ENCODE results near the gene IQCC. TPM values are rescaled to one million over a fixed set of nuclear protein-coding genes. Genes with fewer than 3 reads are reported as not detected.

IQCC gene
- total RNA-seq, 6 donors from 2014 or later: 0.55 to 6.3 (median 1.9) TPM

GRCh38 chr1:32239337-32239736 is 33.9 kb downstream of the IQCC start:
- H3K4me3 ChIP-seq: no peak overlapping the region
- TF ChIP-seq EP300 (IDR thresholded peaks at IDR 0.05) (no peak), POLR2A (IDR thresholded peaks at IDR 0.05) (no peak), POLR2AphosphoS5 (IDR thresholded peaks at IDR 0.05) (no peak)
- TF ChIP-seq, protein P1, sequence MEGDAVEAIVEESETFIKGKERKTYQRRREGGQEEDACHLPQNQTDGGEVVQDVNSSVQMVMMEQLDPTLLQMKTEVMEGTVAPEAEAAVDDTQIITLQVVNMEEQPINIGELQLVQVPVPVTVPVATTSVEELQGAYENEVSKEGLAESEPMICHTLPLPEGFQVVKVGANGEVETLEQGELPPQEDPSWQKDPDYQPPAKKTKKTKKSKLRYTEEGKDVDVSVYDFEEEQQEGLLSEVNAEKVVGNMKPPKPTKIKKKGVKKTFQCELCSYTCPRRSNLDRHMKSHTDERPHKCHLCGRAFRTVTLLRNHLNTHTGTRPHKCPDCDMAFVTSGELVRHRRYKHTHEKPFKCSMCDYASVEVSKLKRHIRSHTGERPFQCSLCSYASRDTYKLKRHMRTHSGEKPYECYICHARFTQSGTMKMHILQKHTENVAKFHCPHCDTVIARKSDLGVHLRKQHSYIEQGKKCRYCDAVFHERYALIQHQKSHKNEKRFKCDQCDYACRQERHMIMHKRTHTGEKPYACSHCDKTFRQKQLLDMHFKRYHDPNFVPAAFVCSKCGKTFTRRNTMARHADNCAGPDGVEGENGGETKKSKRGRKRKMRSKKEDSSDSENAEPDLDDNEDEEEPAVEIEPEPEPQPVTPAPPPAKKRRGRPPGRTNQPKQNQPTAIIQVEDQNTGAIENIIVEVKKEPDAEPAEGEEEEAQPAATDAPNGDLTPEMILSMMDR (IDR thresholded peaks at IDR 0.05): no peak
- peaks cover 0 to 7% (median 3%) of the 10 kb centered on the region in 4 donors for H3K36me3 ChIP-seq
- H3K27ac ChIP-seq: peak overlapping the region in 2 of 4 donors; percentile 89 to 94
- no peaks in the 10 kb centered on the region for H3K9me3 ChIP-seq
- H3K27me3 ChIP-seq: no peaks in the 10 kb centered on the region
- ATAC-seq (ENCODE audit: low FRiP score in 2 of 2): no peak
- peaks cover 18 to 37% (median 31%) of the 10 kb centered on the region in 4 donors for H3K4me1 ChIP-seq
- no peak for DNase-seq
- WGBS, 2 donors: 61 to 66% methylated on average over 4 of the region's 4 CpGs

GRCh38 chr1:32239790-32240139 is 34.3 kb downstream of the IQCC start:
- H3K27ac ChIP-seq: peak overlapping the region; percentile 79 to 94 (median 88)
- peaks cover 0 to 3% (median under 1%) of the 10 kb centered on the region in 4 donors for H3K36me3 ChIP-seq
- no peaks in the 10 kb centered on the region for H3K9me3 ChIP-seq
- TF ChIP-seq EP300 (IDR thresholded peaks at IDR 0.05): no peak
- WGBS, 2 donors: 59% methylated on average over 20 of the region's 20 CpGs; no CpG with 5 or more reads in 1 of the 2 donors
- peak overlapping the region in 3 of 4 donors; percentile 61 to 75 (median 75) for H3K4me3 ChIP-seq
- H3K27me3 ChIP-seq: no peaks in the 10 kb centered on the region
- DNase-seq (peak in 1 of 2 donors; percentile 86), ATAC-seq (ENCODE audit: low FRiP score in 2 of 2) (no peak)
- H3K4me1 ChIP-seq: peaks cover 18 to 37% (median 31%) of the 10 kb centered on the region in 4 donors

- Histone ChIP-seq H3K27me3 (no peaks in the 10 kb centered on the region), H3K9me3 (no peaks in the 10 kb centered on the region), H3K4me1 (peaks cover 18 to 37% (median 31%) of the 10 kb centered on the region in 4 donors), H3K27ac (peak overlapping the region; percentile 79 to 94 (median 88)), H3K4me3 (peak overlapping the region; percentile 61 to 75 (median 71)), H3K36me3 (no peaks in the 10 kb centered on the region)
- WGBS, 2 donors: 2 to 3% methylated on average over 40 to 58 of the region's 62 CpGs
- DNase-seq: peak; percentile 80 to 93
- peak in 3 of 4 donors; percentile 22 to 49 (median 45) for TF ChIP-seq POLR2A (IDR thresholded peaks at IDR 0.05)
- no peak for TF ChIP-seq EP300 (IDR thresholded peaks at IDR 0.05)
- peak; percentile 61 to 66 for TF ChIP-seq POLR2AphosphoS5 (IDR thresholded peaks at IDR 0.05)
- TF ChIP-seq, protein P1 (IDR thresholded peaks at IDR 0.05): peak; percentile 28 to 57 (median 36)
- peak; percentile 77 for ATAC-seq (ENCODE audit: low FRiP score in 2 of 2)
These were observed 34.9 kb downstream of the IQCC start for GRCh38 chr1:32240140-32240951.

DNA sequence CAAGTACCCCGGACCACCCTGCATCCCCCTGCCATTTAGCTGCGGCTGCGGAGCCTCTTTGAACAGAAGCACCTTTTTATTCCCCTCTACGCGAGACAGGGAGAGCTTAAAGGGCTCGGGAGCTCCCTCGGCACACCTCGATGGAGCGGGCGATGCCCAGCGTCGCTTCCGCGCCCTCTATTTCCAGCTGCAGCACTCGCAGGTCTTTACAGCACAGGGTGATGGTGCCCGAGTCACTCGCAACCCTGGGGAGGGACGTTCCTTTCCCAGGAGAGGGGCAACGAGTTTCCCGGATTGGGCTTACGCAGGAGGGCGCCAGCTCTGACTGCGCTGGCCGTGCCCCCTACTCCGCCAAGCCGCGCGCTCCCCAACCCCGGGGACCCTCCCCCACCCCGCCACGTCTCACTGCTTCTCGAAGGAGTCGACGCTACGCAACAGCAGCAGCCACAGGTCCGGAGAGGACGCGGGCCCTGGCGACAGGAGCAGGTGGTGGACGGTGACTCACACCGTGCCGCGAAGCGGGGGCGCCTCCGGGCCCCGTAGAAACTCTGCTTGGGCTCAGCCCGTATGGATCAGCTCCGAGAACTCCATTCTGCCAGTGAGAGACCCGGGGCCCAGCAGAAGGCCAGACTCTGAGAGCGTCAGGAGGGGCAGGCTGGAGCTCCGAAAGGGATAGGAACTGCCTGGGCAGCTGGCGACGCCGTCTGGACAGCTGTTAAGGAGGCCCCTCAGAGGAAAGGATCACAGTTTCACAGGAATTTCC is 35.7 kb downstream of the IQCC start:
- DNase-seq: peak; percentile 73 to 89
- Histone ChIP-seq H3K27ac (peak overlapping the region; percentile 79 to 94 (median 88)), H3K9me3 (no peaks in the 10 kb centered on the region), H3K27me3 (no peaks in the 10 kb centered on the region), H3K4me3 (peak overlapping the region; percentile 61 to 75 (median 71)), H3K36me3 (no peaks in the 10 kb centered on the region), H3K4me1 (peaks cover 24 to 43% (median 36%) of the 10 kb centered on the region in 4 donors)
- ATAC-seq (ENCODE audit: low FRiP score in 2 of 2): peak; percentile 76 to 85
- WGBS, 2 donors: 1 to 5% methylated on average over 7 to 16 of the region's 55 CpGs
- TF ChIP-seq POLR2AphosphoS5 (IDR thresholded peaks at IDR 0.05): peak; percentile 46 to 50
- TF ChIP-seq POLR2A (IDR thresholded peaks at IDR 0.05): no peak
- TF ChIP-seq, protein P1 (IDR thresholded peaks at IDR 0.05): no peak
- TF ChIP-seq EP300 (IDR thresholded peaks at IDR 0.05): no peak

DNA sequence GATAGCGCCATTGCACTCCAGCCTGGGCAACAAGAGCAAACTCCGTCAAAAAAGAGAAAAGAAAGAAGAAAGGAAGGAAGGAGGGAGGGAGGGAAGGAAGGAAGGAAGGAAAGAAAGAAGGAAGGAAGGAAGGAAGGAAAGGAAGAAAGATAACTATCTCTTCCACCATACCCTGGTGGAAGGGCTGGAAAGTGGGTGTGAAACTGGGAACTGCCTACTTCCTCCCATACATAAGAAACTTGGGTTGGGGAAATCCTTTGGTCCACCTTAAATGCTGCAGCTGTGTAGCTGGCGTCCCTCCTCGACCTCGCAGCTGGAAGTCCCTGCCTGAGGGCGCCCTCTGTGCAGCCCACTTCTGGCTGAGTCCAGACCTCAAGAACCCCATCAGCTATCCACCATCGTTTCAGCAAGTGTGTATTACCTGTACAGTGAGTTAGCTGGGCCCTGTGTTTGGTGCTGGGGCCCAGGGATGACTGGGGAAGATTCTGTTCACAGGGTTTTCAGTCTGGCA is 36.9 kb downstream of the IQCC start:
- Histone ChIP-seq H3K4me3 (peak overlapping the region; percentile 11 to 22 (median 16)), H3K9me3 (no peaks in the 10 kb centered on the region), H3K36me3 (no peaks in the 10 kb centered on the region), H3K27me3 (no peaks in the 10 kb centered on the region), H3K27ac (peak overlapping the region in 3 of 4 donors; percentile 79 to 94 (median 89)), H3K4me1 (peaks cover 33 to 53% (median 46%) of the 10 kb centered on the region in 4 donors)
- TF ChIP-seq, protein P1 (IDR thresholded peaks at IDR 0.05): no peak
- peak in 1 of 2 donors; percentile 22 for TF ChIP-seq POLR2AphosphoS5 (IDR thresholded peaks at IDR 0.05)
- 25% methylated on average over 7 of the region's 7 CpGs for WGBS, 2 donors
- ATAC-seq (ENCODE audit: low FRiP score in 2 of 2) (peak in 1 of 2 donors; percentile 49), DNase-seq (no peak)
